GM18873 (cell line): Measurements from ENCODE around the gene ECHS1.
"Not testable (repeated sequence)": the region's sequence is repeated elsewhere in the genome, so short reads cannot be mapped to it uniquely, and the experiment has no call there.

Experiments
- ATAC-seq: cut with Tn5 transposase; IDR thresholded peaks from one replicate; pipeline ENCODE4 v1.9.1; 2021; ENCODE audit warnings: mild to moderate bottlenecking, moderate library complexity, moderate number of reproducible peaks; ENCODE audit not compliant: unreplicated experiment, low FRiP score

The ECHS1 gene

DNA sequence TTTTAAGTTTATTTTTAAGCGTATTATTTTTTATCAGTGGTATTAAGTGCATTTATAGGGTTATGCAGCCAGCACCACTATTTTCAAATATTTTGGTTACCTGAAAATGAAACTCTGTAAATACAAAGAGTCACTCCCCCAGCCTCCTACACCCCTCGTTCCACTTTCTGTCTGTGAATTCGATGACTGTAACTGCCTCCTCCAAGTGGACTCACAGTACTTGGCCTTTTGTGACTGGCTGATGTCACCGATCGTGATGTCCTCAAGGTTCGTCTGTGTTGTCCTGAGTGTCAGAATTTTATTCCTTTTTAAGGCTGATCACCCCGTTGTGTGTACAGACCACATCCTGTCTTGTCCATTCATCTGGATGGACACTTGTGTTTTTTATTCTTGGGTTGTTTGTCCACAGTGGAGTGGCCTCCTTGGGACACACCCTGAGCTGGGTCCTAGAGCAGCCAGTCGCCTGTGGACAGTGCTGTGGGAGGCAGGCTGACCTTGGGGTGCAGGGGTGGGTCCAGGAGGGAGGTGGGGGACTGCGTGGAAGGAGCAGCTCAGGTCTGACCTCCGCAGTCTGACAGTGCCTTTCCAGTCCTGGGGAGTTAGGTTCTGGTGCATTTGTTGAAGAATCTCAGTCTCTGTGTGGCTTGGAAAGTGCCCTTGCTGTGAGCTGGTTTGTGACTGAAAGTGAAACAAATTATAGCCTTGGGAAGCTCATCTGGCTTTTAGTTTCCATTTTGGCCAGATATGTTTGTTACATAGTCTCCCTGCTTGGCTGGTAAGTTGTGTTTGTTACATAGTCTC lies 27.7 kb upstream of the ECHS1 start:
- peak; percentile 68 for ATAC-seq

DNA sequence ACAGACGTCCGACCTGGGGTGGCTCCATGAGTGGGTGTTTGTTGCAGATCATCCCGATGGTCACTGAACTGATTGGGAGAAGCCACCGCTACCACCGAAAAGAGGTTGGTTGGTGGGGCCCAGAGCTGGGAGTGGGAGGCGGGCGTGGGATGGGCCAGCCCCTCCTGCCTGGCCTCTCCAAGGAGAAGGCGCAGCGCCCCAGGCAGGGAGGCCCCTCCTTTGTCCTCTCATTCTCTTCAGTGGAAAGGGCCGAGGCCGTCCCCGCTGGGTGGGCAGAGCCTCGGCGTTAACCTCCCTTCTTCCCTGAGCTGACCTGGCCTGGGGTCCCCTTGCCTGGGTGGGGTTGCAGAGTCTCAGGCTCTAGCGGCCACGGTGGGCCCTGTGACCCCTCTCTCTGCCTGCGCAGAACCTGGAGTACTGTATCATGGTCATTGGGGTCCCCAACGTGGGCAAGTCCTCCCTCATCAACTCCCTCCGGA lies 26.0 kb upstream of the ECHS1 start:
- ATAC-seq, result no peak

DNA sequence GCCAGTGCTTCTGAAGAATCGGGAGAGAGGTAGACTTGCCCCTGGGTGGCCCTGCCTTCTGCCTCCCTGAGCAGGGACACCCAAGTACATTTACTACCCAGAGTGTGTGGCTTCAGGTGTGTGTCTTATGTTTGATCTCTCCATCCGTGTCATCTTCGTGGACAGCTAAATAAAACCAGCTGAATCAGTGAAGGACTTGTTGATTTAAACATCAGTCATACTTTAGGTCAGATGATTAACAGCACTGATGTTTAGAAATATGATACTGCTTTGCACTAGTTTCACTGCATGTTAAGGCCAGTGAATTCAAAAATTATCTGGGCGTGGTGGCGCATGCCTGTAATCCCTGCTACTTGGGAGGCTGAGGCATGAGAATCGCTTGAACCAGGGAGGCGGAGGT lies 24.8 kb upstream of the ECHS1 start:
- no peak for ATAC-seq

DNA sequence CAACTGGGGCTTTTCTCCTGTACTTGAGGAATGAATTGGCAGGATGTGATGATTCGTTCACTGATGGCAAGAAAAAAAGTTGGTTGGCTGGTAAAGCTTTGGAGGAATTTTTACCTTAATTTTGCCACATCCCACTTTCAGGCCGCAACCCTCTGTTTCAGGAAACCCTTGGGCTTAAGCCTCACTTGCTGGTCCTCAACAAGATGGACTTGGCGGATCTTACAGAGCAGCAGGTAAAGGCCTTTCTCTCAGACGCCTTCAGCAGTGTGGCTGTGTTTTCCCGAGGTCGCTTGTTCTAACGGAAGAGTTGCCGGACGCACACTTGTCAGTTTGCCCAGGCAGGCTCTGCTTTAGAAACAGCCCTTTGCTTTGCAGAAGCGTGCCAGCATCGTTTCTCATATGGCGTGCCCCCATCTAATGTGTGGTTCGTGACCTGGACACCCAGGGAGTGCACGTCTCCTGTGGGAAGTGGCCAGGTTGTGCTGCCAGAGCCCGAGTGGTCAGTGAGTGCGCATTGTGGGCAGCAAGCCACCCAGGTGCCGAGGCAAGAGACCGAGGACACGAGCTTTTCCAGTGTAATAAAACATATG lies 23.0 kb upstream of the ECHS1 start:
- no peak for ATAC-seq

DNA sequence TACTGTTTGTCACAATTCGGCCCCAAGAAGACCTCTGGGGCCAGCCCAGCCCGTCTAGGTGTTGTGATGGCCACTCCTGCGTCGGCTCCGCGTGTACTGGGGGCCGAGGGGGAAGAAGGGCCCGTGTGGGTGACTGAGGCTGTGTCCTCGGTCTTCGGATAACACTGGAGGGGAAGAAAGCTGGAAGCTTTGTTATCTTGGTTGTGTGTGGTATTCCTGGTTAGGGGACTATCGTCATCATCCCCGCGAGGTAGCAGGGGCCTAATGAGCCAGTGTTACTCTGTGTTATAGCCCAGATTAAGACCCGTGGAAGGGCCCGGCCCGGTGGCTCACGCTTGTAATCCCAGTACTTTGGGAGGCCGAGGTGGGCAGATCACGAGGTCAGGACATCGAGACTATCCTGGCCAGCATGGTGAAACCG lies 21.7 kb upstream of the ECHS1 start:
- ATAC-seq, result no peak

DNA sequence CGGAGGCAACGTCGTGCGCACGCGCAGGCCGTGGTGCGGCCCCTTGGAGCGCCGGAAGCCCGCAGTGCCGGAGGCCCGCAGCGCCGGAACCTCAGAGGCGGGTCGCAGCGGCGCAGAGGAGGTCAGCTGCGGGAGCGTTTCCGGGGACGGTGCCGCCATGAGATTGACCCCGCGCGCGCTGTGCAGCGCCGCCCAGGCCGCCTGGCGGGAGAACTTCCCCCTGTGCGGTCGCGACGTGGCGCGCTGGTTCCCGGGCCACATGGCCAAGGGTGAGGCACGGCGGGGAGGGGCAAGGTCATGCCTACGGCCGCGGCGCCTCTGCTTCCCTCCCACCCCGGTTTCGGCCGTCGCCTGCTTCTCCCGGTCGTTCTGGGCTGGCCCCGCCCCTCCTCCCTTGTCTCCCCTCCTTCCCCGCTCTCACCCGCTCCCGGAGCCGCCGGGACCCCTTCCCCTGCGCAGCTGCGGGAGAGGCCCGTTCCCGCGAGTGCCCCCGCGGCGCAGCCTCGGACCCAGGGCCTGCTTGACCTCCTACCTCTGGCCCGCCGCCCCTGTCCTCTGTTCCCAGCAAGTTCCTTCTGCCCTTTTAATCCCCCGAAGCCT lies 21.0 kb upstream of the ECHS1 start, which contains the start of gene MTG1:
TSS of gene MTG1 (plus strand) at position 94 of the 600 bp plus-strand sequence. CDS start at position 158, 64 bp downstream.
- ATAC-seq, result peak; percentile 67

DNA sequence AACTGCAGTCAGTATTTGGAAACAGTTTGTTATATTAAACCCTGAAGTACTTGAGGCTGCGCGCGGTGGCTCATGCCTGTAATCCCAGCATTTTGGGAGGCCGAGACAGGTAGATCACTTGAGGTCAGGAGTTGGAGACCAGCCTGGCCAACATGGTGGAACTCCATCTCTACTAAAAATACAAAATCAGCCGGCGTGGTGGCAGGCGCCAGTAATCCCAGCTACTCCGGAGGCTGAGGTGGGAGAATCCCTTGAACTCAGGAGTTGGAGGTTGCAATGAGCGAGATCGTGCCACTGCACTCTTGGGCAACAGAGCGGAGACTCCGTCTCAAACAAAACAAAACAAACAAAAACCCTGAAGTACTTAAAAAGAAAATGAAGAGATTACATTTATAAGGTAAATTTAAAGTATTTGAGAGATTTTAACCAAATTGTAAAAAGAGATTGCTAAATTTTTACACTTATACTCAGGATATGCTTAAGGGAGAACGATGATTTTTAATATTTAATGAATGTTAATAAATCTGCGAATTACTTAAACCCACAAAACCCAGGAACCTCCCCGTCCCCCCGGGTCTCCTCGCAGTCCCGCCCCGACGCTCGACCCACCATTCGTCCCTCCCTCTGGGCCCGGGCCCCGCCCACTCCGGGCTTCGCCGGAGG lies 20.4 kb upstream of the ECHS1 start:
- ATAC-seq, result no peak

DNA sequence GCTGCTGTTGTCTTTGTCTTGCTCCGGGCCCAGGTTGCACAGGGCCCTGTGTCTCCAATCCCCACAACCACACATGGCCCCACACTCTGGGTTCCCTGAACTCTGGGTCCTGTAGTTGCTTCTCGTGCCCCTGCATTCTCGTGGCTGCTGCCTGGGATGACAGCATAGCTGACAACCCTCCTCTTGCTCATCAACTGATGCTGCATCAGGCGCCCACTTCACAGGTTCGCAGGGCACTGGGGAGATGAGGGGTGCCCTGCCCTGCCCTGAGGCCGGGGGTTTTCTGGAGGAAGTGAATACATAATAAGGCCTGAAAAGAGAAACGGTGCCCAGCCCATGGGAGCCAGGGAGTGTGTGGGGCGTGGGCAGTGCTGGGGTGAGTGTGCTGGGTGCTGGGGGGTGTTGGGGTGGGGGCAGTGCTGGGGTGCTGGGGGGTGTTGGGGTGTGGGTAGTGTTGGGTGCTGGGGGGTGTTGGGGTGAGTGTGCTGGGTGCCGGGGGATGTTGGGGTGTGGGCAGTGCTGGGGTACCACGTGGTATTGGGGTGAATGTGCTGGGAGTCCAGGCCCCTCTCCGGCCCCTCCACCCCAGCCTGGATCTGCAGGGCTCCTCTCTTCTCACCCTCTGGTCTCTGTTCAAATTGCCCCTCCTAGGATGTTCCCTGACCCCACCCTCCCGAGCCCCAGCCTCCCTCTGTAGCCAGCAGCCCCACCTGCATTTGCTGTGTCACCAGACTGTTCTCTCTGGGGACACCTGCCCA lies 18.8 kb upstream of the ECHS1 start:
- no peak for ATAC-seq

DNA sequence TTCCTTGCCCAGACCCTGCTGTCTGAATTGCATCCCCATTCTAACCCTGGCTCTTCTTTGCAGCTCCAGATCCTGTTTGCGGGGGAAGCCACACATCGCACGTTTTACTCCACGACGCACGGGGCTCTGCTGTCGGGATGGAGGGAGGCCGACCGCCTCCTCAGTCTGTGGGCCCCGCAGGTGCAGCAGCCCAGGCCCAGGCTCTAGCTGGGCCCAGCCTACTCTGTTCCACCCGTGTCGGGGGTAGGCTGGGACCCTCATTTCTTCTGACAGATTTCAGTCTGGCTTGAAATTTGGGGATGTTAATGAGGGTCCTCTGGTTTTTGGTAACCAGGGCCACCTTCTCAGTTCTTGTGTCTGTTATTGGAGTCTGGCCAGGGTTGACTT lies 18.1 kb upstream of the ECHS1 start:
- ATAC-seq, result no peak

DNA sequence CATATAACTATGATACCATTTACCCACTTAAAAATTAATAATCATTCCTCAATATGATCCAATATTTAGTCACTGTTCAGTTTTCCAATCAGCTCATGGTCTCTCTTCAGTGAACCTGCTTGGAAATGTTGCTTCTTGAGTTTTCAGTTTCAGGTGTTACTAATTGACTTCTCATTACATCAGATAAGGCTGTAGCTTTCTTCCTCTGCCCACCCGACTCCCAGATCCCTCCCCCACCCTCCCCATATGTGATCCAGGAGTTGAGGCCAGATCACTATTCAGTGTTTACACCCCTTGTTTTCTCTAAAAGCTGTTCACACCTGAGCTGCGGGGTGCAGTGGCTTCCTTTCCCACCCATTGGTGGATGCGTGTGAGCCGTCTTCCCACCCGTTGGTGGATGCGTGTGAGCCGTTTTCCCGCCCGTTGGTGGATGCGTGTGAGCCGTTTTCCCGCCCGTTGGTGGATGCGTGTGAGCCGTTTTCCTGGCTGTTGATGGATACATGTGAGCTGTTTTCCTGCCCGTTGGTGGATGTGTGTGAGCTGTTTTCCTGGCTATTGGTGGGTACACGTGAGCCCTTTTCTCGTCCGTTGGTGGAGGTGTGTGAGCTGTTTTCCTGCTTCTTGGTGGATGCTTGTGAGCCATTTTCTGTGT lies 17.6 kb upstream of the ECHS1 start:
- no peak for ATAC-seq

DNA sequence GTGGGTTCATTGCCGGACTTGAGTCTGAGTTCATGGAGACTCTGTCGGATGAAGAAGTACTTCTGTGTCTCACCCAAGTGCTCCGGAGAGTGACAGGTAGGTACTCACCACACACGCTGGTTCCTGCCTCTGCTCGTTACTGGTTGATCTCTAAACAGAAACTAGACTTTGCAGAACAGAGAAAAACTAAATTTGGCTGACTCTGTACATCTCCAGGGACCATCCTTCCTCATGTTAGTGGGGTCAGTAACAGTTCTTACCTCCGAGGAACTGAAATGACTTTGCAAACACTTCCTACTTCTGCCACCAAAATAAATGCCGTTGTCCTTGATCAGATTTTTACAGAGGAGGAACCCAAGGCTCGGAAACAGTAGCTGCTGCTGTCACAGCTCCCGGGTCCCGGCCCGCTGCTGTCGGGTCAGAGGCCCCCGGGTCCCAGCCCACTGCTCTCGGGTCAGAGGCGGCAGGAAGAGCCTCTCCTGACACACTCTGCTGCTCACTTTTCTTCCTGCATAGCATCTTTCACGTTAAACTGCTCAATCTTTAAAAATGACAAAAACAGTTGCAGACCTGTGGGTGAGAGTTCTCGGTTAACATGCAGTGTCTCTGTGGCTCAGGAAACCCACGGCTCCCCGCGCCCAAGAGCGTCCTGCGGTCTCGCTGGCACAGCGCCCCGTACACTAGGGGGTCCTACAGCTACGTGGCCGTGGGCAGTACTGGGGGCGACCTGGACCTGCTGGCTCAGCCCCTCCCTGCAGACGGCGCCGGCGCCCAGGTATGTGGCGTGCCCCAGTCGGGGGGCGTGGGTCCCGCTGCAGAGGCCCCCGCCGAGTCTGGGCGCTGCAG lies 16.0 kb upstream of the ECHS1 start:
- peak; percentile 86 for ATAC-seq

DNA sequence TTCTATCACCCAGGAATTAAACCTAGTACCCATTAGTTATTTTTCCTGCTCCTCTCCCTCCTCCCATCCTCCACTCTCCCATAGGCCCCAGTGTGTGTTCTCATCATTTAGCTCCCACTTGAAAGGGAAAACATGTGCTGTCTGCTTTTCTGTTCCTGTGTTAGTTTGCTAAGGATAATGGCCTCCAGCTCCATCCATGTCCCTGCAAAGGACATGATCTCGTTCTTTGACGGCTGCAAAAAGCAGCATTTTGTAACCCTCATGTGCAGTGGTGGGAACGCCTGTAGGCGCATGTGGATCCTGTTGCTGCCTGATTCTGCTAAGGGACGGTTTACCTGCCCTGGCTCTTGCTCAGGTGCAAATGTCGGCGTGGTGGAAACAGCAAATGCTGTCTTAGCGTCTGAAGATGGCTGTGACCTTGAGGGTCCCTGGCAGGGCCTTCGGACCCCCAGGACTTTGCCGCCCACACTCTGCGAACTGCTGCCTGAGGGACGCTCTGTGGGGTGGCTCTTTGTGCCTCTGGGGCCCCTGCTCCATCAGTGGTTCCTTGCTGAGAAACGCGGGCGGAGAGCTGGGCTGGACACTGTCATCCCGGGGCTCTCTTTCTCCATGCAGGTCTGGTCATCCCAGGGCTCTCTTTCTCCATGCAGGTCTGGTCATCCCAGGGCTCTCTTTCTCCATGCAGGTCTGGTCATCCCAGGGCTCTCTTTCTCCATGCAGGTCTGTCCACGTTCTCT lies 15.2 kb upstream of the ECHS1 start:
- ATAC-seq, result no peak

DNA sequence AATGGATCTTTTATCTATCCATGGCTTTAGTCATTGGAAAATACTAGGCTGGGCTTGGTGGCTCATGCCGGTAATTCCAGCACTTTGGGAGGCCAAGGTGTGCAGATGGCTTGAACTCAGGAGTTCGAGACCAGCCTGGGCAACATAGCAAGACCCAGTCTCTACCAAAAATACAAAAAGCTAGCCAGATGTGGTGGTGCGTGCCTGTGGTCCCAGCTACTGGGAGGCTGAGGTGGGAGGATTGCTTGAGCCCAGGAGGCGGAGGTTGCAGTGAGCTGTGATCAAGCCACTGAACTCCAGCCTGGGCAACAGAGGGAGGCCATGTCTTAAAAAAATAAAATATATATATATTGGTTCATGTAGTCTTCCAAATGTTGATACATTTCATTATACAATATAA lies 13.8 kb upstream of the ECHS1 start:
- not testable (repeated sequence) for ATAC-seq

DNA sequence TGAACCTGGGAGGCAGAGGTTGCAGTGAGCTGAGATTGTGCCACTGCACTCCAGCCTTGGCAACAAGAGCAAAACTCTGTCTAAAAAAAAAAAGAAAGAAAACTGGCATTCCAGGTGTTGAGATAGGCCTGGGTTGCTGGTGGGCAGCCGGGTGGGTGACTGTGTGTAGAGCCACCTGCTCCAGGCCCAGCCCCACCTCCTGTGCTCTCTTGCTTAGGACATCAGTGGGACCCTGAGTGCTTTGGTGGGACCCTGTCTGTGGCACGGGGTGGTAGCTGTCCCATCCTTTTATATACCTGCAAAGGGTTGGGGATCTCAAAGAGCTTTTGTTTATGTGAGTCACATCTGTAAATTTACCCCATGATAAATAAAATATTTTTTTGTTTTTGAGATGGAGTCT lies 12.1 kb upstream of the ECHS1 start:
- ATAC-seq, result no peak

DNA sequence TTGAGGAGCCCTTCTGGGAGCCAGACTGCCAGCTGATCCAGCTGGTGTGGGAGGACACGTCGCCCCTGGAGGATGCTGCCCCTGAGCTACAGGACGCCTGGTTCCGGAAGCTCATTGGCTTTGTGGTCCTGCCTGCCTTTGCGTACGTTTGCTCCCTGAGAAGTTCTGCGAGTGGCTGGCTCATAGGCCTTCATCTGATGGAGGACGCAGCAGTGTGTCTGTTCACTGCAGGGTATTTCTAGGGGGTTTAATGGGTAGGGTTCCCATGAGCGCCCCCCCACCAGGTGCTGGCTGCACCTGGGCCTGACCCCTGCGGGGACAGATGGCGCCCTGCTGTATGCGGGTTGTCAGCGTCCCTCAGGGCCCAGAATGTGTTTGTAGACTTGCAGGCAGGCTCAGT lies 10.9 kb upstream of the ECHS1 start:
- no peak for ATAC-seq

DNA sequence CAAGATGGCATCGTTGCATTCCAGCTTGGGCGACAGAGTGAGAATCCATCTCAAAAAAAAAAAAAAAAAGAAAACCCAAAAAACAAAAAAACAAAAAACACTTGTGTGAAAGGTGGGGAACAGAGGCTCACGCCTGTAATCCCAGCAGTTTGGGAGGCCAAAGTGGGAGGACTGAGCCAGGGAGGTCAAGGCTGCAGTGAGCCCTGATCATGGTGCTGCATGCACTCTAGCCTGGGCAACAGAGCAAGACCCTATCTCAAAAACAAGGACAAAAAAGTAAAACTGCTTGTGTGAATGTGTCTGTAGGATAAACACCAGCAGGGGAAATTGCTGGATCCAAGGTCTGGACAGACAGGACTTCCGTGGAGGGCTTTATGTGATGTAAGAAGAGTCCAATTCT lies 10.4 kb upstream of the ECHS1 start:
- no peak for ATAC-seq

DNA sequence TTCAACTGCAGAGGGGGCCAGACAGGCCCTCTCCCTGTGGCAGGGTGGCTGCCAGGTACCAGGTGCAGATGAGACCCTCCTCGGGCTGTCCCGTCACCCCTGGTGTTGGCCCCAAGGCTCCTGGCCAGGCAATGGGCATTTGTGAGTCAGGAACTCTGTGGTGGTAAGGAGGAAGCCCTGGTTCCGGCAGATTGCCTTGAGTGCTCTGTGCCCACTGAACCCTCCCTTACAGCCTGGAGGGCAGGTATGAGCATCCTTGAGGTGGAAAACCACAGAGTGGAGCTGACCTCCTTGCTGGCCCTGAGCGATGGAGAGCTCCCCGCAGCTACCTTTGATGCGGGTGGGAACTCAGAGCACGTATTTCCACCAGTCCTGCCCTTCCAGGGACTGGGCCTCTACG lies 7.9 kb upstream of the ECHS1 start:
- no peak for ATAC-seq
